H1 (cell line): ENCODE measurements around the gene RXRA. TPM values are rescaled to one million over a fixed set of nuclear protein-coding genes. Genes with fewer than 3 reads are reported as not detected.

ENCODE experiments used
- CTCF ChIA-PET: fragments of 300-600 bp; sonication (Branson Sonifier 250); formaldehyde crosslinking; loops from one replicate; lab custom pipeline; 2021; ENCODE audit not compliant: partially characterized antibody; lab: Charles Lee
- POLR2A ChIA-PET: fragments of 300-600 bp; sonication (Branson Sonifier 250); formaldehyde crosslinking; loops from one replicate; lab custom pipeline; 2021; ENCODE audit warnings: inconsistent platforms; ENCODE audit not compliant: partially characterized antibody; lab: Charles Lee
- DNase-seq, 2 experiments: peaks; one replicate each; pipeline versions ENCODE4 v3.0.0 to v3.0.0-alpha.2; 2010 to 2022; ENCODE audit warnings: low spot score in 2 of 2, low read depth in 1 of 2, mixed read lengths in 1 of 2
- FAIRE-seq: peaks from 2 replicates; lab custom pipeline; 2011; peaks lifted over from hg19 to GRCh38; lab: Jason Lieb, UNC
- H2AFZ ChIP-seq: 2 replicates; pipeline ENCODE4 v1.8.1; 2012; ENCODE audit warnings: low read length, inconsistent platforms
- H2AK5ac ChIP-seq: 2 replicates; pipeline ENCODE4 v1.6.1; 2013; ENCODE audit warnings: low read depth, low read length
- H2BK120ac ChIP-seq: replicated peaks from 2 replicates; pipeline ENCODE3; 2013; ENCODE audit warnings: low read depth, low read length, inconsistent platforms
- H2BK12ac ChIP-seq: 2 replicates; pipeline ENCODE4 v1.6.1; 2013; ENCODE audit warnings: low read depth, low read length
- H2BK15ac ChIP-seq: 2 replicates; pipeline ENCODE4 v1.6.1; 2013; ENCODE audit warnings: low read length
- H2BK20ac ChIP-seq: 2 replicates; pipeline ENCODE4 v1.6.1; 2013; ENCODE audit warnings: low read length
- H2BK5ac ChIP-seq: 2 replicates; pipeline ENCODE4 v1.6.1; 2013; ENCODE audit warnings: low read depth, low read length
- H3K14ac ChIP-seq: 2 replicates; pipeline ENCODE4 v1.6.1; 2013; ENCODE audit warnings: inconsistent platforms; ENCODE audit not compliant: insufficient read length
- H3K18ac ChIP-seq: 2 replicates; pipeline ENCODE4 v1.6.1; 2013; ENCODE audit warnings: low read length; ENCODE audit errors: extremely low read depth
- H3K23ac ChIP-seq: 2 replicates; pipeline ENCODE4 v1.6.1; 2013; ENCODE audit warnings: inconsistent platforms; ENCODE audit not compliant: insufficient read length
- H3K23me2 ChIP-seq: 2 replicates; pipeline ENCODE4 v1.6.1; 2013; ENCODE audit warnings: low read depth, low read length
- H3K27ac ChIP-seq: 2 replicates; pipeline ENCODE4 v1.6.1; 2011; ENCODE audit warnings: low read depth, low read length, inconsistent platforms
- H3K27me3 ChIP-seq, 4 experiments: replicated peaks in 1 of 4; 1 replicate in 1 of 4; 2 replicates in 3 of 4; pipeline versions ENCODE4 v1.6.1 to v1.8.1; 2011 to 2013; ENCODE audit warnings: low read length in 3 of 4, mild to moderate bottlenecking in 3 of 4, inconsistent platforms in 2 of 4, mixed read lengths in 2 of 4, moderate library complexity in 1 of 4; ENCODE audit not compliant: control insufficient read depth in 3 of 4, insufficient read depth in 3 of 4; ENCODE audit errors: extremely low read depth in 1 of 4
- H3K36me3 ChIP-seq, 4 experiments: 2 replicates each; pipeline versions ENCODE4 v1.6.1 to v1.8.1; 2011 to 2013; ENCODE audit warnings: mild to moderate bottlenecking in 4 of 4, low read length in 3 of 4, moderate library complexity in 2 of 4, control low read depth in 1 of 4, inconsistent platforms in 1 of 4; ENCODE audit not compliant: insufficient read depth in 4 of 4, control insufficient read depth in 2 of 4
- H3K4ac ChIP-seq: replicated peaks from 2 replicates; pipeline ENCODE3; 2013; ENCODE audit warnings: low read length, low read depth, mixed read lengths, inconsistent platforms; ENCODE audit not compliant: insufficient read length
- H3K4me1 ChIP-seq, 4 experiments: replicated peaks in 1 of 4; 1 replicate in 1 of 4; 2 replicates in 3 of 4; pipeline versions ENCODE4 v1.6.1 to v1.8.1; 2011 to 2013; ENCODE audit warnings: low read length in 3 of 4, inconsistent platforms in 2 of 4, mixed read lengths in 1 of 4; ENCODE audit not compliant: insufficient read depth in 4 of 4, control insufficient read depth in 3 of 4
- H3K4me2 ChIP-seq, 2 experiments: 2 replicates each; pipeline versions ENCODE4 v1.6.1 to v1.8.1; 2011 to 2013; ENCODE audit warnings: low read depth in 2 of 2, low read length in 2 of 2, control low read depth in 1 of 2, inconsistent platforms in 1 of 2, mild to moderate bottlenecking in 1 of 2; ENCODE audit not compliant: insufficient read depth in 1 of 2
- H3K4me3 ChIP-seq, 4 experiments: fragments of 200-600, 300-600 bp in 1 of 4; sonication (generic), shearing (Covaris generic), sonication (Bioruptor Twin) in 1 of 4; 2 replicates each; pipeline versions ENCODE4 v1.5.1 to v1.8.1; 2011 to 2016; ENCODE audit warnings: low read length in 4 of 4, low read depth in 3 of 4, control low read depth in 2 of 4, inconsistent platforms in 2 of 4, mild to moderate bottlenecking in 2 of 4, mixed read lengths in 1 of 4, moderate library complexity in 1 of 4; ENCODE audit not compliant: insufficient read depth in 2 of 4; ENCODE audit errors: extremely low read depth in 1 of 4
- H3K56ac ChIP-seq: replicated peaks from 2 replicates; pipeline ENCODE3; 2013; ENCODE audit warnings: low read depth, mild to moderate bottlenecking, mixed read lengths, low read length, inconsistent platforms; ENCODE audit not compliant: insufficient read length
- H3K79me1 ChIP-seq: 2 replicates; pipeline ENCODE4 v1.6.1; 2013; ENCODE audit warnings: low read depth, low read length, control low read depth
- H3K79me2 ChIP-seq, 2 experiments: 2 replicates each; pipeline versions ENCODE4 v1.6.1 to v1.8.1; 2012 to 2013; ENCODE audit warnings: low read length in 2 of 2, mild to moderate bottlenecking in 2 of 2, inconsistent platforms in 1 of 2; ENCODE audit not compliant: insufficient read depth in 2 of 2, control insufficient read depth in 1 of 2
- H3K9ac ChIP-seq, 4 experiments: replicated peaks in 1 of 4; 1 replicate in 1 of 4; 2 replicates in 3 of 4; pipeline versions ENCODE4 v1.6.1 to v1.8.1; 2011 to 2013; ENCODE audit warnings: low read depth in 3 of 4, low read length in 3 of 4, control low read depth in 2 of 4, mild to moderate bottlenecking in 2 of 4, moderate library complexity in 2 of 4, inconsistent platforms in 1 of 4; ENCODE audit errors: extremely low read depth in 1 of 4
- H3K9me3 ChIP-seq, 2 experiments: 2 replicates each; pipeline versions ENCODE4 v1.6.1 to v1.8.1; 2012 to 2013; ENCODE audit warnings: mild to moderate bottlenecking in 2 of 2, moderate library complexity in 2 of 2, control low read depth in 1 of 2, inconsistent platforms in 1 of 2, low read depth in 1 of 2, low read length in 1 of 2, mixed read lengths in 1 of 2; ENCODE audit not compliant: insufficient read depth in 2 of 2
- H4K20me1 ChIP-seq, 2 experiments: replicated peaks in 1 of 2; 2 replicates each; pipeline versions ENCODE3 to v1.8.1; 2011 to 2013; ENCODE audit warnings: inconsistent platforms in 2 of 2, low read length in 2 of 2, mild to moderate bottlenecking in 1 of 2; ENCODE audit not compliant: insufficient read depth in 2 of 2, control insufficient read depth in 1 of 2
- H4K5ac ChIP-seq: 2 replicates; pipeline ENCODE4 v1.6.1; 2013; ENCODE audit warnings: low read length, low read depth, mixed read lengths, inconsistent platforms; ENCODE audit not compliant: insufficient read length
- H4K8ac ChIP-seq: 2 replicates; pipeline ENCODE4 v1.8.0; 2013; ENCODE audit warnings: mild to moderate bottlenecking, moderate library complexity, low read length, inconsistent platforms; ENCODE audit not compliant: insufficient read depth; ENCODE audit errors: extremely low read depth
- H4K91ac ChIP-seq: replicated peaks from 2 replicates; pipeline ENCODE3; 2013; ENCODE audit warnings: low read length, mixed read lengths, inconsistent platforms; ENCODE audit not compliant: insufficient read length
- CREB1 ChIP-seq: IDR thresholded peaks from 2 replicates; pipeline ENCODE4 v1.6.1; 2012; ENCODE audit warnings: inconsistent platforms
- KDM1A ChIP-seq: fragments of 200-600, 300-600 bp; sonication (generic); IDR thresholded peaks from 2 replicates; pipeline ENCODE4 v1.7.1; 2016; ENCODE audit warnings: mild to moderate bottlenecking, low read length, borderline replicate concordance
- POU5F1 ChIP-seq: IDR thresholded peaks from 2 replicates; pipeline ENCODE4 v1.6.1; 2011; ENCODE audit warnings: low read depth, mild to moderate bottlenecking, low read length, moderate library complexity
- SRF ChIP-seq: IDR thresholded peaks from 2 replicates; pipeline ENCODE4 v1.6.1; 2011; ENCODE audit warnings: mild to moderate bottlenecking, low read depth, low read length, moderate library complexity
- TAF7 ChIP-seq: optimal IDR thresholded peaks from 2 replicates; pipeline ENCODE3; 2011; ENCODE audit warnings: low read depth, mild to moderate bottlenecking, inconsistent platforms, low read length, moderate library complexity, borderline replicate concordance
- WGBS, 2 experiments: shearing (Covaris generic) in 1 of 2; methylation state at CpG; one replicate each; pipeline versions ENCODE4 v1.1.6 to v1.1.7; 2013 to 2015; ENCODE audit warnings: low lambda C conversion rate in 2 of 2, mixed read lengths in 2 of 2, inconsistent platforms in 1 of 2, low coverage in 1 of 2, missing lambda C conversion rate in 1 of 2; ENCODE audit not compliant: insufficient replicate concordance in 2 of 2, insufficient coverage in 1 of 2, insufficient read length in 1 of 2; ENCODE audit errors: extremely low coverage in 1 of 2, missing lambda C conversion rate in 1 of 2; 5-methylcytosine and 5-hydroxymethylcytosine counted together
- polyA plus RNA-seq, 7 experiments: library from polyadenylated mRNA; depleted of rRNA in 3 of 7; stranded (reverse) in 5 of 7; unstranded in 2 of 7; fragments of >200 nt in 5 of 7; fragments of 200-250 nt in 2 of 7; gene quantifications; 1 replicate in 5 of 7; 2 replicates in 1 of 7; 4 replicates in 1 of 7; pipeline versions ENCODE4 v1.2.1 to v1.2.3, GENCODE V29; 2011 to 2013; ENCODE audit warnings: missing spikeins in 2 of 7, mixed read lengths in 2 of 7
- total RNA-seq: library from RNA; stranded (reverse); fragmentation: NEBNext Ultra II Directional; extraction: Animal tissue kit (Norgen Biotek cat#: 25700); gene quantifications from 2 replicates; pipeline ENCODE4 v1.2.1, GENCODE V29; 2021

RXRA gene
- total and polyA plus RNA-seq, 2 of the 8 experiments (the other 6 are each of a cell fraction or from before 2014, with no cell fraction given), result 9.8 to 29.4 TPM

GRCh38 chr9:134379831-134380365 is 53.6 kb downstream of the RXRA start:
- Histone ChIP-seq H3K9ac (no peak overlapping the region), H3K27me3 (no peaks in the 10 kb centered on the region), H3K79me2 (peaks cover 0 to 34% of the 10 kb centered on the region in 2 experiments; a peak in 2 of 4 replicates), H3K14ac (no peak overlapping the region), H4K5ac (no peak overlapping the region), H3K56ac (no peak overlapping the region), H4K91ac (no peak overlapping the region), H2BK120ac (no peak overlapping the region), H2BK15ac (no peak overlapping the region), H4K20me1 (peaks cover 18 to 32% of the 10 kb centered on the region in 2 experiments), H2BK20ac (no peak overlapping the region), H3K27ac (no peak overlapping the region), H3K36me3 (no peaks in the 10 kb centered on the region), H3K79me1 (peaks cover 27% of the 10 kb centered on the region), H3K4me3 (no peak overlapping the region), H3K9me3 (no peaks in the 10 kb centered on the region), H2BK5ac (peak overlapping the region; percentile 35; the same call in 1 of the 2 replicates), H3K4me2 (no peak overlapping the region), H2AFZ (no peak overlapping the region), H4K8ac (no peak overlapping the region), H2AK5ac (no peak overlapping the region), H3K18ac (no peak overlapping the region; the same call in 1 of the 2 replicates), H3K4me1 (peaks cover 0 to 17% (median 9%) of the 10 kb centered on the region in 4 experiments; a peak in 6 of 7 replicates), H3K23me2 (no peaks in the 10 kb centered on the region), H3K4ac (no peak overlapping the region), H2BK12ac (no peak overlapping the region), H3K23ac (no peak overlapping the region)
- TF ChIP-seq SRF (no peak), POU5F1 (no peak), TAF7 (no peak), KDM1A (no peak), CREB1 (no peak)
- ChIA-PET CTCF (interaction anchor here (1.0 to 2.8 kb wide), 4 partner anchors 12 to 63 kb away, joined by 6 to 8 read pairs (median 6); no protein-coding TSS in a partner anchor), POLR2A (interaction anchor here (1.4 kb wide), 1 partner anchor 9 kb away, joined by 3 read pairs; no protein-coding TSS in a partner anchor)
- 78% methylated on average over 14 of the region's 21 CpGs; no CpG with 5 or more reads in 1 of the 2 experiments for WGBS, 2 experiments
- FAIRE-seq (no peak), DNase-seq (no peak)
